Measurements from ENCODE around the gene ZNF234. TPM values are rescaled to one million over a fixed set of nuclear protein-coding genes. Genes with fewer than 3 reads are reported as not detected.

Gene ZNF234
- total RNA-seq, 4 donors from 2014 or later = 6.7 to 9.3 (median 7.1) TPM

- no peak for ATAC-seq
- Histone ChIP-seq H3K27ac (no peak overlapping the region), H3K36me3 (peaks cover 6 to 17% of the 10 kb centered on the region in 2 donors), H3K4me3 (no peak overlapping the region), H3K9me3 (peaks cover 5 to 98% (median 11%) of the 10 kb centered on the region in 3 donors), H3K27me3 (no peaks in the 10 kb centered on the region), H3K4me1 (no peaks in the 10 kb centered on the region)
- no peak for TF ChIP-seq EP300 (IDR thresholded peaks at IDR 0.05)
- no peak for TF ChIP-seq CTCF (IDR thresholded peaks at IDR 0.05)
- no peak for TF ChIP-seq POLR2A (IDR thresholded peaks at IDR 0.05)
- TF ChIP-seq POLR2AphosphoS5 (IDR thresholded peaks at IDR 0.05) = no peak
These were observed 39.6 kb downstream of the ZNF234 start for GRCh38 chr19:44180968-44181367.

GRCh38 chr19:44182145-44182544, 40.8 kb downstream of the ZNF234 start:
- no peaks in the 10 kb centered on the region for H3K27me3 ChIP-seq
- TF ChIP-seq CTCF (IDR thresholded peaks at IDR 0.05) (no peak), POLR2AphosphoS5 (IDR thresholded peaks at IDR 0.05) (no peak), POLR2A (IDR thresholded peaks at IDR 0.05) (no peak), EP300 (IDR thresholded peaks at IDR 0.05) (no peak)
- H3K9me3 ChIP-seq = peaks cover 2 to 91% (median 5%) of the 10 kb centered on the region in 3 donors
- no peak for ATAC-seq
- 71 to 74% methylated on average over 3 to 6 of the region's 10 CpGs for WGBS, 2 donors (ENCODE audit: low coverage in 1 of 2)
- no peak overlapping the region for H3K4me3 ChIP-seq
- H3K27ac ChIP-seq = no peak overlapping the region
- peaks cover 0 to 5% of the 10 kb centered on the region in 2 donors for H3K36me3 ChIP-seq
- no peaks in the 10 kb centered on the region for H3K4me1 ChIP-seq

- Histone ChIP-seq H3K36me3 (no peaks in the 10 kb centered on the region), H3K4me3 (no peak overlapping the region), H3K27me3 (no peaks in the 10 kb centered on the region), H3K27ac (no peak overlapping the region), H3K4me1 (no peaks in the 10 kb centered on the region), H3K9me3 (peaks cover 0 to 53% (median 0%) of the 10 kb centered on the region in 3 donors)
- no peak for ATAC-seq
- TF ChIP-seq EP300 (IDR thresholded peaks at IDR 0.05) (no peak), POLR2A (IDR thresholded peaks at IDR 0.05) (no peak), POLR2AphosphoS5 (IDR thresholded peaks at IDR 0.05) (no peak), CTCF (IDR thresholded peaks at IDR 0.05) (no peak)
- 98% methylated on average over 6 of the region's 6 CpGs; no CpG with 5 or more reads in 1 of the 2 donors for WGBS, 2 donors (ENCODE audit: low coverage in 1 of 2)
These were observed 48.7 kb downstream of the ZNF234 start for GRCh38 chr19:44190020-44190419.

- Histone ChIP-seq H3K36me3 (no peaks in the 10 kb centered on the region), H3K27me3 (no peaks in the 10 kb centered on the region), H3K4me3 (no peak overlapping the region), H3K4me1 (no peaks in the 10 kb centered on the region), H3K27ac (no peak overlapping the region), H3K9me3 (peaks cover 0 to 51% (median 0%) of the 10 kb centered on the region in 3 donors)
- ATAC-seq = no peak
- TF ChIP-seq POLR2AphosphoS5 (IDR thresholded peaks at IDR 0.05) (no peak), EP300 (IDR thresholded peaks at IDR 0.05) (no peak), CTCF (IDR thresholded peaks at IDR 0.05) (no peak), POLR2A (IDR thresholded peaks at IDR 0.05) (no peak)
- WGBS, 2 donors (ENCODE audit: low coverage in 1 of 2) = 53 to 61% methylated on average over 5 of the region's 5 CpGs
These were observed 50.8 kb downstream of the ZNF234 start for GRCh38 chr19:44192127-44192526.

- H3K27me3 ChIP-seq = no peaks in the 10 kb centered on the region
These were observed 55.4 kb downstream of the ZNF234 start for GRCh38 chr19:44196772-44197171.

More at GRCh38 chr19:44196772-44197171, 55.4 kb downstream of the ZNF234 start:
- Histone ChIP-seq H3K4me1 (no peaks in the 10 kb centered on the region), H3K36me3 (no peaks in the 10 kb centered on the region), H3K9me3 (peaks cover 0 to 46% (median 0%) of the 10 kb centered on the region in 3 donors), H3K4me3 (no peak overlapping the region), H3K27ac (no peak overlapping the region)
- TF ChIP-seq CTCF (IDR thresholded peaks at IDR 0.05) = no peak
- ATAC-seq = no peak

Data from gastroesophageal sphincter (tissue), 4 donors.